ENCODE measurements around the gene CADM3.

The CADM3 gene

DNA sequence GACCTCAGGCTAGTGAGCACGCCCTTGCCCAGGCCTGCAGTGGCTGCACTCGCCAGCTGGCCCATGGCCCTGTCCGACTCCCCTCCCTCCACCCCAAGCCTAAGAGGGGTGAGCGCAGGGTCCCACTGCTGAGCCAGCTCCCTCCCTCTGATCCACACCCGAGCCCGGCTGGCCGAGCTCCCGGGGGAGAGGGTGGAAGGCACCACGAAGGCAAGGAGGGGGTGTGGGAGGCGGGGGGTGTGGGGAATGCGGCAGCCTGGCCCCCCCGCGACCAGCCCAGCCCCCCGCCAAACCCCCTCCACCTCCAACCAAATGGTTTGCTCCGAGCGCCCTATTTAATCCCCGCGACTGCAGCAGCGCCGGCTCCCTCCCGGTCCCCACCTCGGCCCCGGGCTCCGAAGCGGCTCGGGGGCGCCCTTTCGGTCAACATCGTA is at the start of gene CADM3:
TSS of gene CADM3 (plus strand) at position 362 of the 434 bp plus-strand sequence. CDS start 151 bp downstream, outside the sequence.
- no peak for DNase-seq

GRCh38 chr1:159122005-159122621 is 49.3 kb upstream of the CADM3 start:
- peak in 1 of 2 experiments; percentile 17 for DNase-seq

DNA sequence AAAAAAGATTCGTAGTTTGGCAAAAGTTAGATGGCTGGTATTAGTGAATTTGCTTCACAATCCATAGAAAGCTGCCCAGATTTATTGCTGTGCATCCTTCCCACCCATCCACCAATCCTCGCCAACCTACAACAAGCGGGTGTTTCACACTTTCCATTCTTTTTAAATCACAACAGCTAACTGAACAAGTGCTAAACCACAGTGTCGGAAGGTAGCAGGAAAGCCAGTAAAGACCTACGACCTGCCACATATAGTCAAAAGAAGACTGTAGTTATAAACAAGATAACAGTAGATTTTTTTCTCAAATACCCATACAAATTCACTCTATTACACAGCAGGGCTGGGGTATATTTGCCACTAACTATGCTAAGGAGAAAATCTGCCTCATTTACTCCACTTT is 47.8 kb upstream of the CADM3 start:
- DNase-seq: no peak

GRCh38 chr1:159132271-159132881 is 39.0 kb upstream of the CADM3 start:
- DNase-seq: peak; percentile 81 to 85

DNA sequence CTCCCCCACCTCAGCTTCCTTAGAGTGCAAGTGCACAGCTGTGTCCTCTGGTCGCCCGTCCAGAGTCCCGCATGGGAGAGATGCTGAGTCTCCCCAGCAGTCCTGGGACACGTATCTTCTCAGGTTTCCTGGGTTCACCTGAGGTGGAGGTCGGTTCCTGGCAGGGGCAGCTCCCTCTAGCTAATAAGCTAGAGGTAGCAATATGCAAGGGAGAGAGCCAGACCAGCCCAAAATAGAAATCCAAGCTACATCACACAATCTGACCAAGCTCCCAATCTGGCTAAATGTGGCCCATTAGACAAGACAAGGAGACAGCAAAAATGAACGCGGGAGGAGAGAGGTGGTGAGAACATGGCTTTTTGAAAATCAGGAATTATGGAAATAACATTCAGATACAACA is 30.9 kb upstream of the CADM3 start:
- no peak for DNase-seq

- peak; percentile 26 to 34 for DNase-seq
These were observed 29.6 kb upstream of the CADM3 start for GRCh38 chr1:159141584-159142390.

DNA sequence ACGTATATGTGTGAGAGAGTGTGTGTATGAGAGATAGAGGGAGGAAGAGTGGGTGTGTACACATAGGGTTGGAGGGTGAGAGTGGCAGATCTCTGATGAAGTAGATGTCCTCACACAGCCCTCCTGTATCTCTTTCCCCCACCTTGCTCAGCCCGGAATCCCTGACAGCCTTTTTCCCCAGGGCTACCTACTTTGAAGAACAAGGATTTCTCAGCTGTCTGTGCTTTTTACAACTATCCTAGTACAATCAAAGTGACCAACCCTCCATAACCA is 29.1 kb upstream of the CADM3 start:
- no peak for DNase-seq

- DNase-seq: no peak
These were observed 28.5 kb upstream of the CADM3 start for GRCh38 chr1:159142726-159143510.

DNA sequence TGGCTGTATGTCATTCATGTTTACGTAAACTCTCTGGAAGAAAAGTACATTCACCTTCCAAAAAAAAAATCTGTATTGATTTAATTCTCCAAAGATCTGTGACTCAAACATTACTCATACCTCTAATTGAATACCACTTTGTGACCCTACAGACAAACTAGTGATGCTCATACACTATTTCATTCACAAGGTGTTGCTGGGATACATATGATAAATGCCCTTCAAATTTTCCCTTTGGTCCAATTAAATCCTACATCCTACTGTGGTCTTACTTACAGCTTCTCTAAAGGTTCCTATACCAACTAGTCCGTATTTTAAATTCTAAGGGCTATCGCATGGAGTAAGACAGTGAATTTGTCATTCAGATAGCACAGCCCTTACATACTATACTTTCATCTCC is 26.8 kb upstream of the CADM3 start:
- DNase-seq: no peak

DNA sequence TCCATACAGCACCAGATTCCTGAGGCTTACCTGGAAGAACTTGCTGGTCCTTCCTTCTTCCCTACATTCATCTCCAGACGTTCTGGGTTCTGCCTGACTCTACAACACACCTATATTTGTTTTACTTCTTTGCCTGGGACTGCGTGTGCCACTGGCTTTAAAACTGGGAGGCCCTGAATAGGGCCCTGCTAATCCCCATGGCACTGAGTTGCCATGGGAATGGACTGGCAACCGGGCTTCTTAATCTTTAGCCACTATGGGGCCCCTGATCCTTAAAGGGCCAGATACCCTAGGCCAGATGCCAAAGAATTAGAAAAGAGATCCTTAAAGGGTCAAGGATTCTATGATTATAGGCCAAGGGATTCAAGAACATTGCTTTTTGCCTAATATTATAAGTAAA is 24.4 kb upstream of the CADM3 start:
- DNase-seq: no peak

GRCh38 chr1:159152031-159152430 is 19.4 kb upstream of the CADM3 start:
- no peak for DNase-seq

DNA sequence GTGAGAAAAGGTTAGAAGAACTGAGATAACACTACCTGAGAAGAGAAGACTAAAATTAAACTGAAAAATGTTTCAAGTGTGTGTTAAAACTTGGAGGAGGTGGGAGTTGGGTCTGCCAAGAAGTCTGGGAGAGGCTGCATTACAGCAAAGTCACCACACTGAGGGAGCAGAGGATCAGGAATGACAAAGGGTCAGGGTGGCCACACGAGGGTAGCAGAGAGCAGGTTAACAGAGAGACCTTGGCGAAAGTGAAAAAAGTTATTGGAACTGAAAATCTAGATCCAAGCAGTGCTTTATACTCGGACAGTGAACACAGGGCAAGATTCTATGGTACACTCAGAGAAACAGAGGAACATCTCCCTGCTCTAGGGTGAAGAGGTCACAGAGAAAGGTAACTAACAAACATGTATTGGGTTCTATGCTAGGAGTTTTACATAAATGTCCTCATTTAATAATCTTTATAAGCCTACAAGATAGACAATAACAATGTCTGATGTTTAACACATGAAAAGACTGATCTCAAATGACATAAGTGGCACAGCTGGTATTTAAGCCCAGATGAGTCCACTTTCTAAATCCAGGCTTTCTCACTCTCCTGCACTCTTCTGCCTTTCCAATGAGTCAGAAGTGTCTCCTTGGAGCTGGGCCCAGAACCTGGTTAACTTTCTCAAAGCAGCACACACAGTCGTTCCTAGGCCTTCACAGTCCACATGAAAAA is 10.3 kb upstream of the CADM3 start:
- peak; percentile 71 to 77 for DNase-seq

DNA sequence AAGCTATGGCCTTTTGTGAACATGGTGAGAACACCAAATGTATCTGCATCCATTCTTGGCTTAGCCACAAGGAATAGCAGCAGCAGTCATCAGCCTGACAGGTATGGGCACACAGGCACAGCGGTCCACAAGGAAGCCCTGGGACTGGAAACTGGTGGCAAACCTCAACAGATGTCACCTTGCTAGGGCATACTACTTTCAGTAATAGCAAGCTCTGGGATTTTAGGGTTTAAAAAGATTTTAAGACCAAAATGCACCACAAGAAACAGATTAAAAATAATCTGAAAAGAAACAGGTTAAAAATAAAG is 9.7 kb upstream of the CADM3 start:
- DNase-seq: no peak

GRCh38 chr1:159162516-159163265 is 8.7 kb upstream of the CADM3 start:
- DNase-seq: no peak

DNA sequence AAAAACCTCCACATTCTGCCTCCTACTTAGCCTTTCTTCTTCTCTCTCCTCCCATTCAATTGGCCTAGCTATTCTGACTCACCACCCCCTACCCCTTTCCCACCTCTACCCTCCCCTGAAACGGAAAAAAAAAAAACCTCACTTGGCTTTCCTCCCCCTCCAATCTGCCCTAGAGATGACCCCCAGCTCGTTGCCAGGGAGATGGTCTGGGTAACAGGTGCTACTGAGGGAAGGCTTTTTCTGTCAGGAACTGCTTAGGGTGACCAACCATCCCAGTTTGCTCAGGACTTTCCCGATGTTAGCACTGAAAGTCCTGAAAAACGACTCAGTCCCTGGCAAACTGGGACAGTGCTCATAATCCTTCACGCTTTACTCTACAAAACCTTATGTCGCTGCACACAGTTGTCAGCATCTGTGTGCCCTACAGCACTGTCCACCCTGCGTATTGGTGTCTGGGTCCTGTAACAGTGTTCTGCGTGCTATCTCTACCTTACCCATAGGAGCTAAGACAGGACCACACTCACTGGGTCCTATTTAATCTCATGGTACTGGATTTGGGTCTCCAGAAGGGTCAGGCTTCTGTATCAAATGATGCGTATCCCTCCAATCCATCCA is 7.7 kb upstream of the CADM3 start:
- DNase-seq: no peak

GRCh38 chr1:159168043-159168442 is 3.4 kb upstream of the CADM3 start:
- no peak for DNase-seq

GRCh38 chr1:159170639-159171038 is 776 bp upstream of the CADM3 start:
- no peak for DNase-seq

- DNase-seq: no peak
These were observed 480 bp downstream of the CADM3 start for GRCh38 chr1:159171688-159172501.

- no peak for DNase-seq
These were observed 1.3 kb downstream of the CADM3 start for GRCh38 chr1:159172614-159173291.

DNA sequence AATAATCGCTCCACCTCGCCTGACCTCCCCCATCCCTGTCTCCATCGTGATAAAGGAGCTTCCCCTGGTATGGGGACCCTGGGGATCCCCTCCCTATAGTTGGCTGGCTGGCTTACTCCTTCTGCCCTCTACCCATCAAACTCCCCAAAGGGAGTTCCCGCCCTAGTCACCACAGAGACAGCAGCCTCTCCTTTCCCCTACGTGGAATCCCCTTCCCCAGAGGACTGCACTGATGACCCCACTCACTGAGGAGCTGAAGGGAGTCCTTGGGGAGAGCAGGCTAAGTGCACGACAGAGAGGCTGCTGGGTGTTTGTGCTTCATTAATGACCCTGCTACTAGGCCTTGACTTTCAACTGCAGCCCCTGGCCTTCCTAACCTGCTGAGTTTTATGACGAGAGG is 1.9 kb downstream of the CADM3 start:
- no peak for DNase-seq

Measured in activated T-cell treated with anti-CD3 and anti-CD28 coated beads, Interleukin-2, amount 50 U/mL, for 48 hours (primary cell).